Prostate gland (tissue), 2 donors: Measurements from ENCODE around the gene DUSP2. TPM values are rescaled to one million over a fixed set of nuclear protein-coding genes. Genes with fewer than 3 reads are reported as not detected.

Experiments
- DNase-seq: peaks from one replicate; pipeline ENCODE4 v3.0.0-alpha.2; 2019; ENCODE audit warnings: low spot score
- H3K27ac ChIP-seq, 2 donors: fragments of 200-600 bp; sonication (generic); 2 replicates each; pipeline ENCODE4 v1.5.1; 2017 to 2019
- H3K27me3 ChIP-seq: fragments of 200-600 bp; sonication (generic); replicated peaks from 2 replicates; pipeline ENCODE4 v1.5.1; 2019; ENCODE audit not compliant: insufficient read depth
- H3K36me3 ChIP-seq, 2 donors: fragments of 200-600 bp; sonication (generic); 1 replicate in 1 of 2; 2 replicates in 1 of 2; pipeline versions ENCODE4 v1.5.1 to v1.8.1; 2017 to 2019
- H3K4me1 ChIP-seq: fragments of 200-600 bp; sonication (generic); replicated peaks from 2 replicates; pipeline ENCODE4 v1.5.1; 2019
- H3K4me3 ChIP-seq, 2 donors: fragments of 200-600 bp; sonication (generic); 2 replicates each; pipeline ENCODE4 v1.5.1; 2017 to 2019
- H3K9me3 ChIP-seq: fragments of 200-600 bp; sonication (generic); 2 replicates; pipeline ENCODE4 v1.5.1; 2017
- CTCF ChIP-seq, 4 experiments: fragments of 200-600 bp in 2 of 4; fragments of 450-650 bp in 2 of 4; sonication (generic) in 2 of 4; IDR thresholded peaks; 1 replicate in 3 of 4; 2 replicates in 1 of 4; pipeline ENCODE4 v1.5.1; 2016 to 2019; ENCODE audit warnings: antibody characterized with exemption in 4 of 4, mild to moderate bottlenecking in 2 of 4, moderate library complexity in 2 of 4
- POLR2A ChIP-seq: fragments of 450-650 bp; IDR thresholded peaks from one replicate; pipeline ENCODE4 v1.6.1; 2016; ENCODE audit warnings: antibody characterized with exemption, mild to moderate bottlenecking
- POLR2AphosphoS5 ChIP-seq: sonication (generic); formaldehyde crosslinking; IDR thresholded peaks from one replicate; pipeline ENCODE4 v1.6.1; 2017; ENCODE audit warnings: antibody characterized with exemption
- WGBS: methylation state at CpG from one replicate; pipeline ENCODE4 v1.1.5; 2018; 5-methylcytosine and 5-hydroxymethylcytosine counted together
- intact Hi-C: fragments of 100-400 bp; cut with DNase I; formaldehyde crosslinking; loops from one replicate; pipeline ENCODE4 v1.14.2; 2022
- total RNA-seq, 2 donors: library from RNA; depleted of rRNA; stranded (reverse); fragments of >200 nt; gene quantifications; one replicate each; pipeline ENCODE4 v1.1.0, GENCODE V29; 2016

The DUSP2 gene
- total RNA-seq, 2 donors from 2014 or later: 5.2 to 45.7 TPM

- intact Hi-C loops: no loop called here
- H3K9me3 ChIP-seq: no peaks in the 10 kb centered on the region
Observed at GRCh38 chr2:96128456-96128855, 16.8 kb downstream of the DUSP2 start.

DNA sequence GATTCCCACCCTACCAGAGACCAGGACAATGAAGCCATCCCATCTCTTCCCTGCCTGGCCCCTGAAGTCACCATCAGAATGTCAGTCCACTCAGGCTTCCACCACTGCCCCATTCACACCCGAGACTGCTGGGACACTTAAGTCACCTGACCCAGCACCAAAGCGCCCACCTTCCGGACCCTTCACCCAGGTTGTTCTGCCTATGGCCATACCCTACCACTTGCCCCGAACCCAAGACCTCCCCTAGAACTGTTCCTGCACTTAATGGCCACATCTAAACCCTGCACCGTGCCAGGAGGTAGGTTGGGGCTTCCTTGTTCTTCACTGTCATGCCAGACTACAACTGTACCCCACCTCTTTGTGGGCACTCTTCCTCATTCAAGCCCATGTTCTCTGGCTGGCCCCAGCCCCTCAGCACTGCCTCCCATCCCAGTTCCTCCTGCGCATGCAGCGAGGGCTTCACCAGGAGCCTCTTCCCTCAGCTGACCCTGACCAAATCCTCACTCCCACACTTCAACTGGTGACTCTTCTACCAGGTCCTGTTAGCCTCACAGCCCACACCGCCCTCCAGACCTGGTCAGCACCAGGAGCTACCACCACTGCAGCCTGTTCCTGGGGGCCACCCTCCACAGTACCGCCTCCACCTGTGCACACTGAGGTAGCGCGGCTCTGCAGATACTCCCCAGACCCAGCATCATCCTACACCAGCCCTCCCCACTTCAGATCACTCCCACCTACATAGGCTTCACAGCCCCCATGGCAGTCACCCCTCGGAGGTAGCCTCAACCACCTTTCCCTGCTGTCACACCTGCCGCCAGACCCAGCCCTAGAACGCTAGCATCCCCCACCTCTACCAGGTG lies 20.6 kb downstream of the DUSP2 start:
- H3K9me3 ChIP-seq: no peaks in the 10 kb centered on the region
- no peaks in the 10 kb centered on the region for H3K4me1 ChIP-seq
- H3K4me3 ChIP-seq: no peak overlapping the region
- H3K27ac ChIP-seq: no peak overlapping the region
- no peaks in the 10 kb centered on the region for H3K36me3 ChIP-seq
- intact Hi-C loops: no loop called here
- 92% methylated on average over 14 of the region's 14 CpGs for WGBS
- no peak for DNase-seq
- H3K27me3 ChIP-seq: no peaks in the 10 kb centered on the region
- TF ChIP-seq POLR2AphosphoS5 (no peak), CTCF (IDR thresholded peaks at IDR 0.05) (no peak), POLR2A (no peak)

More at GRCh38 chr2:96128456-96128855, 16.8 kb downstream of the DUSP2 start:
- H3K27me3 ChIP-seq: no peaks in the 10 kb centered on the region
- WGBS: 85% methylated on average over 6 of the region's 6 CpGs
- no peak overlapping the region for H3K4me3 ChIP-seq
- H3K4me1 ChIP-seq: no peaks in the 10 kb centered on the region
- no peak overlapping the region for H3K27ac ChIP-seq
- no peak for DNase-seq
- no peaks in the 10 kb centered on the region for H3K36me3 ChIP-seq
- TF ChIP-seq POLR2AphosphoS5: no peak
- TF ChIP-seq CTCF (IDR thresholded peaks at IDR 0.05): no peak
- TF ChIP-seq POLR2A: no peak

DNA sequence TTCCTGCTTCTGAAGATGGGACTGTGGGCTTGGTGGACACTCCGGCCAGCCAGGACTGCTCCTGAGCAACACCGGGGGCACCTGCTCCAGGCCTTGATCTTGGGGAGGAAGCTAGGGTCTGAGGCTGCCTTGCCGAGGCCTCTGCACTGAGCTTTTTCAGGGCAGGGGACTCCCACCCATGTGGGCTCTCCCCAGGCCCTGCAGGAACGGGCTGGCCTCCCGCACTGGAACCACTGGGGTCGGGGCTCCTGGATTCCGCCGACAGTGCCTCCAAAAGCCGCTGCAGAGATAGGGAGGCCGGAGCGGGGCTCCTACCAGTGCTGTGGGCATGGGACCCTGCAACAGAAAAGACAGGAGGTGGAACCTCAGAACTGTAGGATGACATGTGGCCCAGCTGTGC lies 21.3 kb downstream of the DUSP2 start:
- no peak for TF ChIP-seq POLR2AphosphoS5
- TF ChIP-seq POLR2A: no peak
- no peak for TF ChIP-seq CTCF (IDR thresholded peaks at IDR 0.05)
- H3K27ac ChIP-seq: no peak overlapping the region
- no peaks in the 10 kb centered on the region for H3K27me3 ChIP-seq
- H3K4me1 ChIP-seq: no peaks in the 10 kb centered on the region
- no peak for DNase-seq
- intact Hi-C loops: no loop called here
- no peaks in the 10 kb centered on the region for H3K9me3 ChIP-seq
- no peak overlapping the region for H3K4me3 ChIP-seq
- no peaks in the 10 kb centered on the region for H3K36me3 ChIP-seq
- WGBS: 90% methylated on average over 9 of the region's 11 CpGs

DNA sequence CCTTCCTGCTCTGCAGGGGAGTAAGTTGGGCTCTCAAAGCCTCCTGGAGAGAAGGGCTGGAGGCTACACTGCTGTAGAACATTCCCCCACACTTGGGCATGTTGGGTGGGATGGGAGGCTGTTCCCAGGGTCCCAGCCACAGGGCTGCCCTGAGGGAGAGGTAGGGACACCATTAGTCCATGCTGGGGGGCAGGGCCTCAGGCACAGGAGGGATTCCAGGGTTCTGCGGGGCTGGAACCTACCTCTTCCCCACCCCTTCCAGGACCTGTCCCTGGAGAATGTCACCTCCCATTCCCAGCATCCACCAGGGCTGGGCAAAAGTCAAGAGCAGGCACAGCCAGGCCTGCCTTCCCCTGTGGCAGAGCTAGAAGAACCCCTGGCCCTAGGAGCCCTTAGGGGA lies 21.9 kb downstream of the DUSP2 start:
- no peak for TF ChIP-seq POLR2AphosphoS5
- TF ChIP-seq POLR2A: no peak
- no peak for TF ChIP-seq CTCF (IDR thresholded peaks at IDR 0.05)
- intact Hi-C loops: no loop called here
- Histone ChIP-seq H3K27me3 (no peaks in the 10 kb centered on the region), H3K9me3 (no peaks in the 10 kb centered on the region), H3K36me3 (no peaks in the 10 kb centered on the region), H3K4me3 (no peak overlapping the region), H3K4me1 (no peaks in the 10 kb centered on the region), H3K27ac (no peak overlapping the region)
- WGBS: 88% methylated on average over 1 of the region's 1 CpG
- DNase-seq: no peak

DNA sequence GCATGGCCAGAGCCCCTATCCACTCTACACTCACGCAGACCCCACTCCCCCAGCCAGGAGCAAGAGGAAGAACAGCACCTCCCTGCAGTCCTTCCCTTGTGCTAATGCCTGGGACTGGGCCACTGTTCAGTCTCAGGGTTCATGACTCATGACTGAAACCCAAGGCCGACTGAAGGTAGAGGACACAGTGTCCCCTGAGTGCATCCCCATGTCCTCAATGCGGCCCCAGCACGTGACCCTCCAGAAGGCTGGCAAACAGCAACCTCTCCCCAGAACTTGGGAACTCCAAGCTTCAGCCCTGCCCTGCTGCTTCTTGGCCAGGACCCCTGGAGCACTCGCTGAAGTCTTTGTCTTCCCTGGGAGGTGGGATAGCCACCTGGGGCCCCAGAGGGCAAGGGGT lies 22.8 kb downstream of the DUSP2 start:
- no peak for TF ChIP-seq CTCF (IDR thresholded peaks at IDR 0.05)
- no peak for TF ChIP-seq POLR2AphosphoS5
- no peak for TF ChIP-seq POLR2A
- H3K4me1 ChIP-seq: no peaks in the 10 kb centered on the region
- no peak for DNase-seq
- H3K4me3 ChIP-seq: no peak overlapping the region
- no peaks in the 10 kb centered on the region for H3K36me3 ChIP-seq
- H3K27me3 ChIP-seq: no peaks in the 10 kb centered on the region
- no peaks in the 10 kb centered on the region for H3K9me3 ChIP-seq
- 78% methylated on average over 5 of the region's 5 CpGs for WGBS
- intact Hi-C loops: no loop called here
- no peak overlapping the region for H3K27ac ChIP-seq
